Measurements from ENCODE around the gene ZNF219.

GRCh38 chr14:21047378-21047781, 51.1 kb downstream of the ZNF219 start:
- TF ChIP-seq CTCF (conservative IDR thresholded peaks at IDR 0.05 in 1 of 2, IDR thresholded peaks at IDR 0.05 in 1 of 2; ENCODE audit: extremely low read depth in 1 of 2, insufficient read depth in 1 of 2, low read depth in 1 of 2, low read length in 2 of 2) (no peak), EZH2 (IDR thresholded peaks at IDR 0.05; ENCODE audit: borderline replicate concordance, low read length) (no peak)
